Renal cortical epithelial cell (primary cell): ENCODE data around the gene SNX19. TPM values are rescaled to one million over a fixed set of nuclear protein-coding genes. Genes with fewer than 3 reads are reported as not detected.

Source experiments
- DNase-seq: peaks from one replicate; pipeline ENCODE4 v3.0.0-alpha.2; 2011; ENCODE audit warnings: low read depth
- total RNA-seq: library from RNA; depleted of rRNA; stranded (reverse); fragments of >200 nt; gene quantifications from 2 replicates; pipeline ENCODE4 v1.2.3, GENCODE V29; 2014

The SNX19 gene
- total RNA-seq, 1 donor from 2014 or later: 175 TPM

DNA sequence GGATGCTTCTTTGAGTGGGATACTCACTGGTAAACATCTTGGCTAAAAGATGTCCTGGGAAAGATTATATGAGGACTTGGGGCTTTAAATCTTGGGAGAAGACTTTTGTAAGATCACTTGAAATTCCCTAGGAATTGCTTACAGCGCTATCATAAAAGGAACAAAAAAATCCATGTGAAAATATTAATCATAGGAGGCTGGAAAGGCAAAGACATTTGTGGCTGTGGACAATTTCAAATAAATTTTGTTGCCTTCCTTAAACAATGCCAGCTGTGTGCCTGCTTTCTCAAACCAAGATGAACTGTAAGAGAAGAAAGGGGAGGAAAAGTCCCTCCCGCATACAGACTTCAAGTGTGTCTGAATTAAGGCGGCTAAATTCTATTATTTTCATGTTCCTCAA, 75.6 kb downstream of the SNX19 start:
- no peak for DNase-seq

GRCh38 chr11:130839981-130840666, 76.2 kb downstream of the SNX19 start:
- DNase-seq: no peak

- DNase-seq: no peak
These were observed 79.1 kb downstream of the SNX19 start for GRCh38 chr11:130837194-130837593.

DNA sequence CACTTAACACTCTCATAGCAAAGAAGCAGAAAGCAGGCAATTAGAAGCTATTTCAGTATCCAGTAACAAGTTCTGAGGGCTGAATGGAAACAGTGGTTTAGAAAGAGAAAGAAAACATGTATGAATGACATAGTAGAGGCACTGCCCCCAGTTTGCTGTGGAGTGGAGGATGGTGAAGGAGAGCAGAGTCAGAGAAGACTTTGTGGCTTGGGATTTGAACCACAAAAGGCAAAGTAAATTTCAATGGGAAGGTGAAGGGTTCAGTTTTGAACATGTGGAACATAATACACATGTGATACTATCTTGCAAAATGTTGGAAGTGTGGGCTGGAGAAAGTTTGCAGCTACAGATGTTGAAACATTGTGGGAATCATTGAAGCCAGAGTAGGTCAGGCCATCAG, 81.4 kb downstream of the SNX19 start:
- DNase-seq: no peak

- DNase-seq: no peak
These were observed 83.5 kb downstream of the SNX19 start for GRCh38 chr11:130832566-130833425.

GRCh38 chr11:130831976-130832375, 84.3 kb downstream of the SNX19 start:
- no peak for DNase-seq

GRCh38 chr11:130831506-130831905, 84.8 kb downstream of the SNX19 start:
- DNase-seq: no peak

GRCh38 chr11:130830566-130830965, 85.7 kb downstream of the SNX19 start:
- DNase-seq: no peak

DNA sequence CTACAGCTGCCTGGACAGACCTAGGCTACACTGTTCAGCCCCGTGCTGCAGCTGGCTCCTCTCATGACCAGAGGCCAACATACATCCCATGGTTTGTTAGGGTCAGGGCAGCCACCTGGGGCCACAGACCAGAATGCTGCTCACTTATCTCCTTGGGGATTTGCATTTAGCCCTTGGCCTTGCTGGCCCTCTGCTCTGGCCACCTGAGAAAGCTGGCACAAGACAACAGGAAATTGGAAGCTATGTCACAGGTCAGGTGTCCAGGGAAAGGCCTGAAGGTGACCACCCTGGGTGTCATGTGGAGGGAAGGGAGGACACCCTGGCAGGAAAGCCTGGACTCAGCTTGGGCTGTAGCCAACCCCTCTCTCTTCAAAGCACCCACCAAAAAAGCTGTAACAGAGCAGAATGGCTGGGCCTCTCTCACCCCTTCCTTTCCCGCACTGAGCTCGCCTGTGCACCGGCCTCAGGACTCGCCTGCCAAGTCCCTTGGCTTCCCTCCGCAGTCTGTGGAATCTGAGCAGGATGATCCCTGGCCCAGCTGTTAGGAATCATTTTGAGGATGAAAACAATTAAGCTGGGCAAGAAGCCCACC, 86.3 kb downstream of the SNX19 start:
- DNase-seq: no peak

DNA sequence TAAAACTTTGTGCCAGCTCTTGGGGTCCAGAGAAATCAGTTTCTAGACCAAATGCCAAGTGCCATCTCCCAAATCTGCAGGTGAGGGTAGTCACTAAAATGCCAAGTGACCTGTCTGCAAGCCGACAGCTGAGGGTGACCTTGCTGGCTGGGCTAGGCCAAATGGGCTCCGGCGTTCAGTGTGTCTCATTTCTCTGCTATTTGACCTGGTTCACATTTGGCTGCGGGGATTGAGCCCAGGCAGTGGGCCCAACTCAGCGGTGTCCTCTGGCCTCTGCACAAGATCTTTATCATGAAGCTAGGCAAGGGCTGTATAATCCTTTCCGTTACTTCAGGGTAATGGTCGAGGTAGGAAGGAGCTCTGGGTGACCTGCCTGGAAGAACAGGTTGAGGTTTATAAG, 87.5 kb downstream of the SNX19 start:
- no peak for DNase-seq

- peak; percentile 68 for DNase-seq
These were observed 88.6 kb downstream of the SNX19 start for GRCh38 chr11:130827451-130828377.

DNA sequence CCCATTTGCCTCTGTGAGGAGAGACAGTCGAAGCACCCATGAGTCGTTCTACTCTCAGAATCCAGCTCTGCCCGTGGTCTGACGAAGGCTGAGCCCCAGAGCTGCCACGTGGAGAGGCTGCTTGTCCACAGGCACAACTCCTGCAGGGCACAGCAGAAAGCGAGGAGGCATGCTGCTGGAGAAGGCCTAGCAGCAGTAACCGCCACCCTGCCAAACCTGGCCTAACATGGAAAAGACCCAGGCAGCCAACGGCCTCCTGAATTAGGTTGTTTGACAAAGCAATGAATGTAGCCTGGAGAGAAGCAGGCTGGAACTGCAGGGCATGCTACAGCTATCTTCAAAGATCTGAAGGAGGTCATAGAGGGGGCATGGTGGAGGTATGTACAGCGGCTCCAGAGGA, 89.7 kb downstream of the SNX19 start:
- no peak for DNase-seq

DNA sequence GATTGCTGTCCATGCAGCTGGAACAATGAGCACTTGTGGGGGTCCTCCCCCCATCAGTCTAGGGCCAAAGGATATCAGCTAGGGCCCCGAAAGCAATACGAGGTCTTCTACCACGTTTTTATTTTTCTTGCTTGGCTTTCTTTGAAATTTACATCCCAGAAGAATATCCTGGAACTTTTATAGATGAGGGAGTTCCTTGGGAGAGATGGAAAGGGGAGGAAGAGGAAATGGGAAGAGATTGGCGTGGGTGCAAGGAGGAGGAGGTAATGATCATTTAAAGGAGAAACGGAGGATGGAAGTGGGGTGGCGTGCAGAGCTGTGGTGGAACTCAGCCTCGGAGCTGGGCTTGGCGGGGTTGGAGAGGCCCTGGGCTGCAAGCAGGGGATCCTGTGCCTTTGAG, 90.3 kb downstream of the SNX19 start:
- DNase-seq: no peak

GRCh38 chr11:130825561-130825960, 90.7 kb downstream of the SNX19 start:
- no peak for DNase-seq
